ENCODE measurements around the gene OR2M3. TPM values are rescaled to one million over a fixed set of nuclear protein-coding genes. Genes with fewer than 3 reads are reported as not detected.

The OR2M3 gene
- total RNA-seq, 1 donor from 2014 or later = not detected

DNA sequence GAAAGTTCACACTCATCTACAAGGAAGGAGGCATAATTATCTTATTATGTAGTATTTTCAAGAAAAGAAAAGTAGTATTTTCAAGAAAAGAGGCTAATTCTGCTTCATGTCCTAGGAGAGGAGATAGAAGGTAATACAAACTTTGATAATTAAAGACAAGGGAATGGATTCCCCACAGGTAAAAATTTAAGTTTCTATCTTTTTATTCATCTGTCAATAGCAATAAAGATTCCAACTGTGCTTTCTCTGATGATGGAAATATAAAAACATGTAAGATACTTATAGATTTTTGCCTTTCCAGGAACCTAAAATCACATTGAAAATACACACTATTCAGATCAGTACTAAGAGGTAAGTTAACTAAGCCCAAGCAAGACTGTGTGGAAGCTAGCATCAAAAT, 22.5 kb upstream of the OR2M3 start, which contains the start of gene OR2M2:
OR2M2 (plus strand) TSS at position 301 of the 400 bp plus-strand sequence. CDS start 5,165 bp downstream, outside the sequence.
- TF ChIP-seq, protein P1, sequence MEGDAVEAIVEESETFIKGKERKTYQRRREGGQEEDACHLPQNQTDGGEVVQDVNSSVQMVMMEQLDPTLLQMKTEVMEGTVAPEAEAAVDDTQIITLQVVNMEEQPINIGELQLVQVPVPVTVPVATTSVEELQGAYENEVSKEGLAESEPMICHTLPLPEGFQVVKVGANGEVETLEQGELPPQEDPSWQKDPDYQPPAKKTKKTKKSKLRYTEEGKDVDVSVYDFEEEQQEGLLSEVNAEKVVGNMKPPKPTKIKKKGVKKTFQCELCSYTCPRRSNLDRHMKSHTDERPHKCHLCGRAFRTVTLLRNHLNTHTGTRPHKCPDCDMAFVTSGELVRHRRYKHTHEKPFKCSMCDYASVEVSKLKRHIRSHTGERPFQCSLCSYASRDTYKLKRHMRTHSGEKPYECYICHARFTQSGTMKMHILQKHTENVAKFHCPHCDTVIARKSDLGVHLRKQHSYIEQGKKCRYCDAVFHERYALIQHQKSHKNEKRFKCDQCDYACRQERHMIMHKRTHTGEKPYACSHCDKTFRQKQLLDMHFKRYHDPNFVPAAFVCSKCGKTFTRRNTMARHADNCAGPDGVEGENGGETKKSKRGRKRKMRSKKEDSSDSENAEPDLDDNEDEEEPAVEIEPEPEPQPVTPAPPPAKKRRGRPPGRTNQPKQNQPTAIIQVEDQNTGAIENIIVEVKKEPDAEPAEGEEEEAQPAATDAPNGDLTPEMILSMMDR (IDR thresholded peaks at IDR 0.05; ENCODE audit: insufficient read depth, low read length, poor library complexity, severe bottlenecking) = no peak
- Histone ChIP-seq H3K27me3 (ENCODE audit: control insufficient read depth, insufficient read depth, low read length) (no peaks in the 10 kb centered on the region), H3K4me3 (ENCODE audit: low read depth, low read length) (no peak within 1 kb of the TSS), H3K36me3 (ENCODE audit: control insufficient read depth, insufficient read depth, low read length) (no peaks in the 10 kb centered on the region)
- DNase-seq (ENCODE audit: low read depth) = no peak

DNA sequence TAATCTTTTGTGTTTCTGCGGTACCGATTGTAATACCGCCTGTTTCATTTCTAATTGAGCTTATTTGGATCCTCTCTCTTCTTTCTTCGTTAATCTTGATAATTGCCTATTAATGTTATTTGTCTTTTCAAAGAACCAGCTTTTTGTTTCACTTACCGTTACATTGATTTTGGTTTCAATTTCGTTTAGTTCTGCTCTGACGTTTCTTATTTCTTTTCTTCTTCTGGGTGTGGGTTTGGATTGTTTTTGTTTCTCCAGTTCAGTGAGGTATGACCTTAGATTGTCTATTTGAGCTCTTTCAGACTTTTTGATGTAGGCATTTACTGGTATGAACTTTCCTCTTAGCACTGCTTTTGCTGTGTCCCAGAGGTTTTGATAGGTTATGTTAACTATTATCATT, 13.1 kb upstream of the OR2M3 start:
- no peaks in the 10 kb centered on the region for H3K27me3 ChIP-seq (ENCODE audit: control insufficient read depth, insufficient read depth, low read length)
- TF ChIP-seq, protein P1 (IDR thresholded peaks at IDR 0.05; ENCODE audit: insufficient read depth, low read length, poor library complexity, severe bottlenecking) = no peak
- DNase-seq (ENCODE audit: low read depth) = no peak
- no peak overlapping the region for H3K4me3 ChIP-seq (ENCODE audit: low read depth, low read length)
- no peaks in the 10 kb centered on the region for H3K36me3 ChIP-seq (ENCODE audit: control insufficient read depth, insufficient read depth, low read length)

DNA sequence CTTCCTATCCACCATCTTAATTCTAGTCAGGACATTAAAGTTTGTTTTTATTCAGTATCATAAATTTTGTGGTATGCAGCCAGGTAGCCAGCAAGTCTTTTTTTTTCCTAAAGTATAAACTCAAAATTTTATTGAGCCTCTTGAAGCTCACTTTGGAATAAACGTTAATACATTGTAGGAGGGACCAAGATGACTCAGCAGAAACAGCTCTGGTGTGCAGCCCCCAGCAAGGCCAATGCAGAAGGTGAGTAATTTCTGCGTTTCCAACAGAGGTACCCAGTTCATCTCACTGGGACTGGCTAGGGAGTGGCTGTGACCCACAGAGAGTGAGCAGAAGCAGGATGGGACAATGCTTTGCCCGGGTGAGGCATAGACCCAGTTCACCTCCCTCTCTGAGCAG, 9.7 kb upstream of the OR2M3 start:
- no peak for DNase-seq (ENCODE audit: low read depth)
- Histone ChIP-seq H3K36me3 (ENCODE audit: control insufficient read depth, insufficient read depth, low read length) (no peaks in the 10 kb centered on the region), H3K27me3 (ENCODE audit: control insufficient read depth, insufficient read depth, low read length) (no peaks in the 10 kb centered on the region), H3K4me3 (ENCODE audit: low read depth, low read length) (no peak overlapping the region)
- TF ChIP-seq, protein P1 (IDR thresholded peaks at IDR 0.05; ENCODE audit: insufficient read depth, low read length, poor library complexity, severe bottlenecking) = no peak

DNA sequence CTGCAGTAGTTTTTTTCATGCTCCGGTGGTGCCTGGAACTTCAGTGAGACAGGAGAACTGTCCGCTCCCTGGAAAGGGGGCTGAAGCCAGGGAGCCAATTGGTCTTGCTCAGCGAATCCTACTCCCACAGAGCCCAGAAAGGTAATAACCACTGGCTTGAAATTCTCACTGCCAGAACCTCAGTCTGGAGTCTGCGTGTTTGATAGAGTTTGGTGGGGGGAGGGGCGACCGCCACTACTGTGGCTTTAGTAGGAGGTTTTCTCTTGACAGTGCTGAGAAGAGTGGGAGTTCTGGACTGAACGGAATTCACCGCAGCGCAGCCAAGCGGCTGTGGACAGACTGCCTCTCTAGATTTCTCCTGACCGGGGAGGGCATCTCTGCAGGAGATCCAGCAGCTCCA, 8.0 kb upstream of the OR2M3 start:
- Histone ChIP-seq H3K4me3 (ENCODE audit: low read depth, low read length) (no peak overlapping the region), H3K36me3 (ENCODE audit: control insufficient read depth, insufficient read depth, low read length) (no peaks in the 10 kb centered on the region), H3K27me3 (ENCODE audit: control insufficient read depth, insufficient read depth, low read length) (no peaks in the 10 kb centered on the region)
- no peak for DNase-seq (ENCODE audit: low read depth)
- TF ChIP-seq, protein P1 (IDR thresholded peaks at IDR 0.05; ENCODE audit: insufficient read depth, low read length, poor library complexity, severe bottlenecking) = no peak

DNA sequence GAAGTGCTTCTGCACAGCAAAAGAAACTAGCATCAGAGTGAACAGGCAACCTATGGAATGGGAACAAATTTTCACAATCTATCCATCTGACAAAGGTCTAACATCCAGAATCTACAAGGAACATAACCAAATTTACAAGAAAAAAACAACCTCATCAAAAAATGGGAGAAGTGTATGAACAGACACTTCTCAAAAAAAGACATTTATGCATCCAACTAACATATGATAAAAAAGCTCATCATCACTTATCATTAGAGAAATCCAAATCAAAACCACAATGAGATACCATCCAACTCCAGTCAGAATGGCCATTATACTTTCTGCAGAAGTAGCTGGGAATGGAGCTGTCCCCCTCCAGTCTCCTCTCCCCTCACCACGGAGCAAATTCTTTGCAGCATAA, 2.9 kb upstream of the OR2M3 start:
- Histone ChIP-seq H3K27me3 (ENCODE audit: control insufficient read depth, insufficient read depth, low read length) (no peaks in the 10 kb centered on the region), H3K36me3 (ENCODE audit: control insufficient read depth, insufficient read depth, low read length) (no peaks in the 10 kb centered on the region), H3K4me3 (ENCODE audit: low read depth, low read length) (no peak overlapping the region)
- TF ChIP-seq, protein P1 (IDR thresholded peaks at IDR 0.05; ENCODE audit: insufficient read depth, low read length, poor library complexity, severe bottlenecking) = no peak
- DNase-seq (ENCODE audit: low read depth) = no peak

DNA sequence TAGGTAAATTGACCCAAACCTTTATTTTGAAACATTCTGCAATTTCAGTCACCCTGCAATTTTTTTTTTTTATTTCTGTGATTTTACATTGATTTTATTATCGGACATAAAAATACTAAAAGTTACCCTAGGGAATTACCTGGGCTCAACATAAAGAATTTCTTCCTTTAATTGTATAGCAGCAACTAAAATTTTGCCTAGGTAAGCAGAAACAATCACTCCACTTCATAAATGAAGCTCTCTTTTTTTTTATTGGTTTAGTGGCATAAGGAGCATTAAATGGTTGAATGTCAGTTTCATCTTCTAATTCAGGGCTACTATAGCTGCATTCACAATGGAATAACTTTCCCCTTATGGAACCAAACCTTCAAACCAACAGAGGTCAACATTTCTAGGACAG, 18.8 kb downstream of the OR2M3 start:
- Histone ChIP-seq H3K27me3 (ENCODE audit: control insufficient read depth, insufficient read depth, low read length) (no peaks in the 10 kb centered on the region), H3K4me3 (ENCODE audit: low read depth, low read length) (no peak overlapping the region), H3K36me3 (ENCODE audit: control insufficient read depth, insufficient read depth, low read length) (no peaks in the 10 kb centered on the region)
- TF ChIP-seq, protein P1 (IDR thresholded peaks at IDR 0.05; ENCODE audit: insufficient read depth, low read length, poor library complexity, severe bottlenecking) = no peak
- no peak for DNase-seq (ENCODE audit: low read depth)

Measured in kidney epithelial cell (primary cell).